Measurements from ENCODE around the gene NSF. TPM values are rescaled to one million over a fixed set of nuclear protein-coding genes. Genes with fewer than 3 reads are reported as not detected.

The NSF gene
- total and polyA plus RNA-seq, 7 donors = 15.0 to 41.8 (median 30.0) TPM

- Histone ChIP-seq H3K9me3 (no peaks in the 10 kb centered on the region), H3K4me1 (no peaks in the 10 kb centered on the region), H3K27ac (no peak overlapping the region), H3K4me3 (no peak overlapping the region), H3K27me3 (no peaks in the 10 kb centered on the region), H3K36me3 (peaks cover 0 to 44% (median 8%) of the 10 kb centered on the region in 4 donors)
- intact Hi-C loops (cut with DNase I) = no loop called here
- WGBS, 2 donors = 88 to 92% methylated on average over 9 of the region's 9 CpGs
- no peak for TF ChIP-seq POLR2AphosphoS5 (IDR thresholded peaks at IDR 0.05)
- TF ChIP-seq POLR2A (IDR thresholded peaks at IDR 0.05) = no peak
- TF ChIP-seq EP300 (IDR thresholded peaks at IDR 0.05) = no peak
- TF ChIP-seq, protein P1, sequence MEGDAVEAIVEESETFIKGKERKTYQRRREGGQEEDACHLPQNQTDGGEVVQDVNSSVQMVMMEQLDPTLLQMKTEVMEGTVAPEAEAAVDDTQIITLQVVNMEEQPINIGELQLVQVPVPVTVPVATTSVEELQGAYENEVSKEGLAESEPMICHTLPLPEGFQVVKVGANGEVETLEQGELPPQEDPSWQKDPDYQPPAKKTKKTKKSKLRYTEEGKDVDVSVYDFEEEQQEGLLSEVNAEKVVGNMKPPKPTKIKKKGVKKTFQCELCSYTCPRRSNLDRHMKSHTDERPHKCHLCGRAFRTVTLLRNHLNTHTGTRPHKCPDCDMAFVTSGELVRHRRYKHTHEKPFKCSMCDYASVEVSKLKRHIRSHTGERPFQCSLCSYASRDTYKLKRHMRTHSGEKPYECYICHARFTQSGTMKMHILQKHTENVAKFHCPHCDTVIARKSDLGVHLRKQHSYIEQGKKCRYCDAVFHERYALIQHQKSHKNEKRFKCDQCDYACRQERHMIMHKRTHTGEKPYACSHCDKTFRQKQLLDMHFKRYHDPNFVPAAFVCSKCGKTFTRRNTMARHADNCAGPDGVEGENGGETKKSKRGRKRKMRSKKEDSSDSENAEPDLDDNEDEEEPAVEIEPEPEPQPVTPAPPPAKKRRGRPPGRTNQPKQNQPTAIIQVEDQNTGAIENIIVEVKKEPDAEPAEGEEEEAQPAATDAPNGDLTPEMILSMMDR (IDR thresholded peaks at IDR 0.05) = no peak
- DNase-seq = no peak
Measured at GRCh38 chr17:46759141-46759540, 168.7 kb downstream of the NSF start.

DNA sequence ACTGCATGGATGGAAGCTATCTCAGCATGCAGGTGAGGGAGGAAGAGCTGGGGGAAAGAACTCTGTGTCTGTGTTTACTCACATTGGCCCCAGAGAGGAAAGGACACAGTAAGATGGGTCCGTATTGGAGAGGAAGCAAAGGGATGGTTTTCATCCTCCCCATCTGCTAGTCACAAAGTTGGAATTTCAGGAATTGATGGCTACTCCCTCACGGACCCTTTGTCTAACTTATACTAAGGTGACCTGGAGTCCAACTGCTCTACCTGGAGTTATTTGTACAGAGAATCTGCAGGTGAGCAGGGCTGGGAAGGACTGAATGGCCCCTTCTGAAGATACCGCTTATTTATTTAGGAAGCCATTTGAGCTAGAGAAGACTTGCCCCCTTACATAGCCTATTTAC, 172.9 kb downstream of the NSF start:
- H3K4me1 ChIP-seq = no peaks in the 10 kb centered on the region
- peaks cover 0 to 12% (median 0%) of the 10 kb centered on the region in 4 donors for H3K36me3 ChIP-seq
- DNase-seq = no peak
- TF ChIP-seq POLR2AphosphoS5 (IDR thresholded peaks at IDR 0.05) (no peak), POLR2A (IDR thresholded peaks at IDR 0.05) (no peak), EP300 (IDR thresholded peaks at IDR 0.05) (no peak)
- TF ChIP-seq, protein P1 (IDR thresholded peaks at IDR 0.05) = no peak
- 88 to 90% methylated on average over 3 of the region's 3 CpGs for WGBS, 2 donors
- H3K9me3 ChIP-seq = no peaks in the 10 kb centered on the region
- intact Hi-C loops (cut with DNase I) = no loop called here
- no peak overlapping the region for H3K4me3 ChIP-seq
- H3K27me3 ChIP-seq = no peaks in the 10 kb centered on the region
- no peak overlapping the region for H3K27ac ChIP-seq

DNA sequence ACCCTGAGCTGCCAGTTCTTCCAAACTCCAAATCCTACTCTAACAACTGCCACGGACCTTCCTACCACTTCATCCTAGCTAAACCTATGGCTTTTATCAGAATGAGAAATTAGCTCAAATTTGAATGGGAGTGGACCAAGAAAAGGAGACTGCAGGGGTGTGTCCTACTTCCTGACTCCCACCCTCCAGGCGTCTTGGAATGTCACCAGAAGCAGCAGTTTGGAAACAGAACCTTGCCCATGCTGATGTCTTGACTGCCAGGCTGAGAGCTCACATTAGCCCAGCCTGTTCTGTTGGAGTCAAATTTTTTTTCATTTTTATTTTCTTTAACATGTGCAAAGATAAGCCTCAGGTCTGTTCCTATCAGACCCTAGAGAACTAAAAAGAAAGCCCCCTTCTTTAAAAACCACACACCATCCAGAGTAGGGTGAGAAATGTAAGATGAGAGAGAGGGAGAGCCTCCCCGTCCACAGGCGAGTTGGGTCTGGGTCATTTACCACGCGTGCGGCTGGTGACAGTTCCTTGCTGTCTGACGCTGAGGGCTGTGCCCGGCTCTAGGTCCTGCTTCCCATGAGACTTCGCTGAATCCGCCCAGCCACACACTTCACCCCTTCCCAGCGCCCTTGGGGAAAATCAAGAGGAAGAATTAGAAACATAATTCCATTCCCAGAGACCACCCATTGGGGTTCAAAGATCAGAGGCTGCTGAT, 173.7 kb downstream of the NSF start:
- no peak overlapping the region for H3K4me3 ChIP-seq
- DNase-seq = no peak
- H3K27me3 ChIP-seq = no peaks in the 10 kb centered on the region
- intact Hi-C loops (cut with DNase I) = no loop called here
- no peaks in the 10 kb centered on the region for H3K9me3 ChIP-seq
- H3K36me3 ChIP-seq = peaks cover 0 to 8% (median 0%) of the 10 kb centered on the region in 4 donors
- H3K27ac ChIP-seq = no peak overlapping the region
- WGBS, 2 donors = 91 to 92% methylated on average over 12 of the region's 12 CpGs
- TF ChIP-seq EP300 (IDR thresholded peaks at IDR 0.05) (no peak), POLR2AphosphoS5 (IDR thresholded peaks at IDR 0.05) (no peak), POLR2A (IDR thresholded peaks at IDR 0.05) (no peak)
- TF ChIP-seq, protein P1 (IDR thresholded peaks at IDR 0.05) = no peak
- no peaks in the 10 kb centered on the region for H3K4me1 ChIP-seq

DNA sequence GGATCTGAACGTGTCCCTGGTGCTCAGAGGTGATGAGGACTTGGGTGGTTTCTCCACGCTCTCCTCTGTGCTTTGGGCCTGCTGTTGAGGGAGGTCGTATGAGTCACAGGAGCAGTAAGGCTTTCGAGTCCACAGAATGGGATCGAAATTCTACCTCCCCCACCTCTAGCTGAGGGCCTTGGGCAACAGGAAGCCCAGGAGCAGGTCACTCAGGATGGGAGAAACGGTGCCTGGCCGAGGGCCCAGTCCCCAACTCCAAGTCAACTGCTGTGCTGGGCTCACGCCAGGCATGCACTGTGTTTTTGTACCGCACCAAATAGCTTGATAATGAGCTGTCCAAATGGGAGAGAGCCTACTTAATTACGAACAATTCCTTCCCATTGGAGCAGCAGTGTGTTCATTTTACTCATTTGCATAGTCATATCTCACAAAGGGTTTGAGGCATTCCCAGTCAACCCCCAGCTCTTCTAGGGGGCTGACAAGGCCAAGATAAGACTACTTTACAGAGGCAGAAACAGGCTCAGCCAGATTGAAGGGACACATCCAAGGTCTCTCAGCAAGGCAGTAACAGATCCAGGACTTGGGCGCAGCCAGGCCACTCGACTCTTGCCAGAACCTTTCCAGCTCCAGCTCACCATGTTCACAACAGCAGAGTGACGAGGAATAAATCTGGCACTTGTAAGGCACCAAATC, 174.4 kb downstream of the NSF start:
- no peaks in the 10 kb centered on the region for H3K27me3 ChIP-seq
- DNase-seq = no peak

More for the DNA sequence above, 174.4 kb downstream of the NSF start:
- Histone ChIP-seq H3K4me3 (no peak overlapping the region), H3K36me3 (peaks cover 0 to 2% (median 0%) of the 10 kb centered on the region in 4 donors), H3K4me1 (peaks cover 0 to 7% (median 5%) of the 10 kb centered on the region in 4 donors), H3K9me3 (no peaks in the 10 kb centered on the region), H3K27ac (no peak overlapping the region)
- 81 to 84% methylated on average over 13 of the region's 13 CpGs for WGBS, 2 donors
- intact Hi-C loops (cut with DNase I) = no loop called here
- TF ChIP-seq EP300 (IDR thresholded peaks at IDR 0.05) = no peak
- TF ChIP-seq, protein P1 (IDR thresholded peaks at IDR 0.05) = no peak
- no peak for TF ChIP-seq POLR2A (IDR thresholded peaks at IDR 0.05)
